Activated CD4-positive, CD25-positive, alpha-beta regulatory T cell treated with anti-CD3 and anti-CD28 coated beads, Interleukin-2, amount 50 U/mL, for 72 hours (primary cell): ENCODE data around the gene FAM53B.
"Not testable (repeated sequence)": the region's sequence is repeated elsewhere in the genome, so short reads cannot be mapped to it uniquely, and the experiment has no call there.

Source experiments
- DNase-seq: peaks from one replicate; pipeline ENCODE4 v3.0.0; 2021

The FAM53B gene

DNA sequence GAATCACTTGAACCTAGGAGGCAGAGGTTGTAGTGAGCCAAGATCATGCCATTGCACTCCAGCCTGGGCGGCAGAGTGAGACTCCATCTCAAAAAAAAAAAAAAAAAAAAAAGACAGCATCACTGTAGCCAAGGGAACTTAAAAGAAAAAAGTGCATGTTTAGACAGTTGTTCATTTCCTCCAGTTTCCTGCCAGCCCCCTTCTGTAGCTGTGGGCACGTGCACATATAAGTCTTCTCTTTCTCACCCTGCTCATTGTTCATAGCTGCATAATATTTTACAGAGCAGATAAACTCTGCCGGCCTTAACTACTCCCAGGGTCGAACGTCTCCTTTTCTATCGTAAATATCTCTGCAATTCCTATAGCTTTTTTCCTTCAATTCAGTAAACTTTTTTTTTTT, 149.9 kb downstream of the FAM53B start:
- DNase-seq, result no peak

GRCh38 chr10:124593431-124593985, 150.7 kb downstream of the FAM53B start:
- DNase-seq, result no peak

DNA sequence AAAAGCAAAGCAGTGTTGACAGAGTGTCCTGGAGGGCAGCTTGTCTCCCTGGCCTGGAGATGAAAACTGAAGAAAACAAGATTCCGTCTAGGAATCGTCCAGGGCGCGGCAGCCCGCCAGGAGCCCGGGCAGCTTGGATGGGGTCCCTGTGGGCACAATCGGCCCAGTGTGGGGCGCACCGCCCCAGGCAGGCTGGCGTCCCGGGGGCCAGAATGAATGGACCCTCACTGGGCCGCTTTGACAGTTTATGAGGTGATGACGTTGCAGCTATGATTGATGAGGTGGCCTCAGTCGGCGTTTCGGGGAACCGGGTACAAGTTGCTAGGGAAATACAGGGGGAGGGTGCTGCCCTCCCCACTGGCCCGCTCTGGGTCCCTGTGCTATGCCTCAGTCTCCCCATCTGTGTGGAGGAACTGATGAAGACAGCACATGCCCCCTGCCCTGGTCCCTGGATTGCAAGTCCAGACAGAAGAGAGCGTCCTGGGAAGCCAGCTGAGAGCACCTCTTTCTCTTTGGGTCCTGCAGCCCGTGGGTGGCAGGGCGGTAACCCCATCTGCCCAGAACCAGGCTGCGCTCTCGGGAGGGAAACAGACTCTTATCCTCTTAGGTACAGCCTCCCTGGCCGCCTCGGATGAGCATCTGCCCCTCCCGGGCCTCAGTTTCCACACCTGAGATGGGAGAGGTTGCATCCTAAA, 151.3 kb downstream of the FAM53B start:
- DNase-seq, result no peak

- no peak for DNase-seq
Observed at GRCh38 chr10:124592101-124592500, 152.1 kb downstream of the FAM53B start.

- no peak for DNase-seq
Observed at GRCh38 chr10:124591123-124591495, 153.1 kb downstream of the FAM53B start.

GRCh38 chr10:124590216-124591122, 153.7 kb downstream of the FAM53B start:
- DNase-seq, result no peak

DNA sequence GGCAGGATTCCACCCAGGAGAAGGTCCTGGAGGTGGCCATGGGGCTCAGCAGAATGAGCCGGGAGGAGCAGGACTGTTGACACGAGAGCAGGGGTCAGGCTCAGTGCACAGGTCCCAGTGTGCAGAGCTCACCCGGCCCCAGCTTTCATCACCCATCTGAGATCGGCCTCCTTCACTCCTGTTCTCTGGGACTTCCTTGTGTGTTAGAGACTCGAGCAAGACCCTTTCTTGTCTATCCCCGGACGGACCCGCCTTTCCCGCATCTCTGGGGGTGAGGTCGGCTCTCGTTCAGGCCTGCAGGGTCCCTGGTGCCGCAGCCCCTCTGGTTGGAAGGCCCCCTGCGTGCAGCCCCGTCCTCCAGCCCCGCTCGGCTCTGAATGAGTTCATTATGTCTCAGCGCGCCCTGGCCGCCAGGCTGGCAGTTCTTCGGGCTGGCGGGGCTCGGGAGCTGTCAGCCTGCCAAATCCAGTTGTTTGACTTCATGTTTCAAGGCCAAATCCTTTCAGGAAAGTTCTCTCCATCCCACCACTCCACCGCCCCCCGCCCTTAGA, 154.6 kb downstream of the FAM53B start:
- no peak for DNase-seq

- no peak for DNase-seq
Observed at GRCh38 chr10:124588736-124589490, 155.3 kb downstream of the FAM53B start.

DNA sequence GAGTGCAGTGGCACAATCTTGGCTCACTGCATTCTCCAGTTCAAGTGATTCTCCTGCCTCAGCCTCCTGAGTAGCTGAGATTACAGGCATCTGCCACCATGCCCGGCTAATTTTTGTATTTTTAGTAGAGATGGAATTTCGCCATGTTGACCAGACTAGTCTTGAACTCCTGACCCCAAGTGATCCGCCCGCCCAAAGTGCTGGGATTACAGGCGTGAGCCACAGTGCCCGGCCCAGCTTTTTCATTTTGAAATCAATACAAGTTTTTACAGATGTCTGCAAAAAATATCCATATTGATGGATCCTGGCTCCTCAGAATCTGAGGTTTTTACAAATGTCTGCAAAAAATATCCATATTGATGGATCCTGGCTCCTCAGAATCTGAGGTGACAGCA, 155.8 kb downstream of the FAM53B start:
- not testable (repeated sequence) for DNase-seq

- no peak for DNase-seq
Observed at GRCh38 chr10:124587811-124588211, 156.4 kb downstream of the FAM53B start.

- no peak for DNase-seq
Observed at GRCh38 chr10:124586142-124586541, 158.0 kb downstream of the FAM53B start.

DNA sequence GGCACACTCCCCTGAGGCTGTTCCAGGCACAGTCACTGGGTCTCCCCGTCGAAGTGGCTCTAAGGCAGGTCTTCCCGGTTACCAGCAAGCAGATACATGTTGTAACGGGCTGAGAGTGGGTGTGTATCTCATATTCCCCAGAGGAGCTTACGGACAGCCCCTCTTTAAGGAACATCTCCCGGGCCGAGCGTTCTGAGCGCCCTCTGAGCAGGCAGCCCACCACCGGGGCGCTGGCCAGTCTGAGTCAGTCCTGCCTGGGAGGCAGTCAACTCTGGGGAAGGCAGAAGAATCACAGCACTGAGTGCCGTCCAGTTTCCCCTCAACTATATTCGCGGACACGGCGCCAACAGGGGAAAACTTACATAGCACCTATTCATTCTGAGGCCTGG, 165.2 kb downstream of the FAM53B start:
- DNase-seq, result no peak

DNA sequence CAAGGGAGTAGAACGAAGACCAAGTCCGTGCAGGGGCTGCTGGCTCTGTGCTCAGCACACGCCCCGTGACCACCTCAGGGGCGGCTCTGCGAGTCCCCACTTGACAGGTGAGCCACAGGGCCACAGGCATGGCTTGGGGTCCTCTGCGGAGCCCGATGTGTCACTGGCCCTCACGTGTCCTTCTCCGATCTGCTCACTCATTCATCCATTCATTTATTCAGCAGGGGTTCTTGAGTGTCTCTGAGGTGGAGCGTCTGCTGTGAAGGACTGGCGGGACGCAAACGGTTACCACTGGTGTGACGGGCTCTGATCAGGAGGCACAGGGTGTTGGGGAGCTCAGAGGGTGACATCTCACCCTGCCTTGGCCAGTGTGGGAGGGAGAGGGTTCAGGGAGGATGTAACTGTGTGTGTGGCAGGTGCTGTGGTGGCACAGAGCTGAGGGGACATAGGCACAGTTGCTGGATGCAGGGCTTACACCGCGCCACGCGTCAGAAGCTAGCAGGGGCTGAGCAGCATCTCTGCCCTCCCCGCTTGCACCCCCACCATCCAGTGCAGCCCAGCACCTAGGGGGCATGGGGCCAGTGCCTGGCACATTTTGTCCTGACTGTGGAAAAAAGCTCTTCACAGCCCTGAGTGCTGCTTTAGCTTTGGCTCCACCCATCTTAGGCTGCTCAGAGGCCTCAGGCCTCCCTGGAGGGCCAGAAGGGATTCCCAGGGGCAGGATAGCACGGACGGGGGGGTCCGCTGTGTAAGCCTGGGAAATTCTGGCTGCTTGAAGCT, 165.8 kb downstream of the FAM53B start:
- DNase-seq, result no peak

DNA sequence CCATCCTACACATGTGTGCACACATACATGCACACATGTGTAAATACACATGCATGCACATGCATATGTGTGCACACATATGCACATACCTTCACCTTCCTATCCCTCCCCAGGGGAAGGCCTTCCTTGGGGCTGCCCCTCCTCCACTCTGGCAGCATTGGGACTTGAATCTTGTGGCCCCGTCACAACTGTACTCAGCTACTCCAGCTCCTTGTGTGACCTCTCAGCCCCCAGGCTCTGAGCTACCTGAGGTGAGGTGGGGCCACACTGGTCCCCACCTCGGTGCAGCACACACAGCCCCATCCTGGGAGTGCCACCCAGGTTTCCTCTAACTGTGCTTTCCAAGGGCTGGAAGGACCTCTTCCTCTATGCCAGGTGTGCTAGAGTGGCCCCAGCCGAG, 166.5 kb downstream of the FAM53B start:
- DNase-seq, result no peak

DNA sequence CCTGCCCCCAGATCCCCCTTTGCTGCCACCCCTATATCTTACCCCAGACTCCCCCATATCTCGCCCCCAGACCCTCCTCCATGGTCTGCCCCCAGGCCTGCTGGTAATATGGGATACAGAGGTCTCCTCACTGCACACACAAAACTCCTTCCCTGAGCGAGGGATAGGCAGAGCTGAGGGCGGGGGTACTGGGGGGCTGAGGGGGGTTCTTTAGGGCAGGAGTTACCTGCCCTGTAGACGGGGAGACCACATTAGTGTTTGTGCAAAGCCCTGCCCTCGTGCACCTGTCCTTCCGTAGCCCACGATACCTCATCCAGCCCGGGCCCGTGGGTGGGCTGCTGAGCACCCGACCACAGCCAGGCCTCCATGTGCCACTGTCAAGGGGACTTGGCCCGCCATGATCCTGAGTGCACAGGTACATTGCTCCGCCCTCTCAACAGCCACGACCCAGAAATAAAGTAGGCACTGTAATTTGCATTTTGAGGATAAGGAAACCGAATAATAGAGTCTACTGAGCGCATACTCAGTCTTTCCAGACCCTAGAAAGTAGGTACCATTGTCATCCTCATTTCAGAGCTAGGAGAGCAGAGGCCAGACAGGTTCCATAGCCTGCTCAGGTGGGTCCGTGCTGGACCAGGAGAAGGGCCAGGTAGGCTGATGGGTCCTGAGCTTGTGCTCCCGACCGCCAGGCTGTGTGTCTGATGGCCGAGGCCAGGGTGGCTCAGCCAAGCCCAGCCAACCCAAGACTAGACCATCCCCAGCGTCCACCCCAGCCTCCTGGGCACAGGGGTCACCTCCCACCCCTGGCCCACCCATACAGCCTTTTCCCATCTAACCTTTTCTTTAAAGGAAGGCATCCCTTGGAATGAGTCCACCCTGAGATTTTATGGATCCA, 167.4 kb downstream of the FAM53B start:
- DNase-seq, result no peak

DNA sequence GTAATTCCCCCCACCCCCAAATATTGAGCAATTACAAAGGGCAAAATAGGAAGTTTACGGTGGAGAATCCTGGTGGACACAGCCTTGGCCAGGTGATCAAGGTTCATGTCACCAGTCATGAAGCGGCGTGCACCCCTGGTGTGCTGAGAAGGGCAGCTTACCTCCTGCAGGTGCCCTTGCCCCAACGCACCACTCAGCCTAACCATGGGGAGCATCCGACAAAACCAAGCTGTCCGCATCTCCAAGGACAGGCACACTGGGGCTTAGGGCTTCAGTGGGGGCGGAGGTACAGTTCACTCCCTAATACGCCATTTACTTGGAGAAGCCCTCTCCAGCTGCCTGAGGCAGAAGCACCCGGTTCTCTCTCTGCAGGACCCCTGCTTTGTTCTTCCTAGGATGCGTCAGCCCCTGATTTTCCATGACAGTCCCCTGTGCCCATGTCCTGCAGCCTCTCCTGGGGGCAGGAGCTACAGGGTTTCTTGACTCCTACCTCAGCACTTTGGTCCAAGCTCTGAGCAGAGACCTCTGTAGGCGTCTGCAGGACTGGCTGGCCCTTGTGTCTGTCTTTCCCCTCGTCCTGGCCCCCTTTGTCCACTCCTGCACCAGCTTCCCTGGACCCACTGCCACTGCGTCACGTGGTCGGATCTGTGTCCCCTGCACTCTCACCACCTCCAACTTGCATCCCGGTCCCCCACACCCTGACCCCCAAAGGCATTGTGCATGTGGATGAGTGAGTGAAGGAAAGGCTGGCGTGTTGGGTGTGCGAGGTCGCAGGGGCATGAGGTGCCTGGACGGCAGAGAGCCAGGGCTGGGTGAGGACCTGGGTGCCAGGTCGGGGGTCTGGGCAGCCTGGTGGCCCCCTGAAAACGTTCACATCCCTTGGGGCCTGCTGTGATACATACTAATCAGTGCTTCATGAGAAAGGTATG, 168.8 kb downstream of the FAM53B start:
- DNase-seq, result no peak

- no peak for DNase-seq
Observed at GRCh38 chr10:124574456-124575070, 169.6 kb downstream of the FAM53B start.

DNA sequence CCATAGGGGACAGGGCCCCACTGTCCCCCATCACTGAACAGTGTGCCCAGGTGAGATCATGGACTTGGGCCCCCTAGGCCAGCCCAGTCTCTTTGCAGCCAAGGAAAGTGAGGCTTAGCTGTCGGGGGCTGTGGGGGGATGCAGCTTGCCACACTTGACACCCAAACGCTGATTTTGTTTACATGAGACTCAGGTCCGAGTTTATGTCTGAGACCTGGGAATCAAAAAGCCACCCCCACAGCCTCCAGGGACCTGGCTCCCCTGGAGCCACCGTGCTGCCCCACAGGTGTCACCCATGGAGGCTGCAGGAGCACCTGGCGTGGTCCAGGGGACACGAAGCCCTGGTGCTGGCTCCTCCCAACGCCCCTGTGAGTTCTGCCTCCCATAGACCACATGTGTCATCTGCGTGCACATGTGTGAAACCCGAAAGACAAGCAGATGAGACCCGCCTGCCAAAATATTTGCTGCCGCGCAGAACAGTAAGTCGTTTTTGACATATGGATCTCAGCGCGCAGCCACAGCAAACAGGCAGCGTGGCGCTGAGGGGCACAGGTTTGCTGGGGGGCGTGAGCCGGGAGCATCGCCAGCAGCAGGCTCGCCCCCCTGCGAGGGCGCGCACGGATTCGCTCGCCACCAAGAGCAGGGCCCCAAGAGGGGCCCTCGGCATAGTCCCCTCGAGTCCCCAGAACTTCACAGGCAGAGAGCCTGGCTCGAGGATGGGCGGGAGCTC, 170.3 kb downstream of the FAM53B start:
- no peak for DNase-seq

DNA sequence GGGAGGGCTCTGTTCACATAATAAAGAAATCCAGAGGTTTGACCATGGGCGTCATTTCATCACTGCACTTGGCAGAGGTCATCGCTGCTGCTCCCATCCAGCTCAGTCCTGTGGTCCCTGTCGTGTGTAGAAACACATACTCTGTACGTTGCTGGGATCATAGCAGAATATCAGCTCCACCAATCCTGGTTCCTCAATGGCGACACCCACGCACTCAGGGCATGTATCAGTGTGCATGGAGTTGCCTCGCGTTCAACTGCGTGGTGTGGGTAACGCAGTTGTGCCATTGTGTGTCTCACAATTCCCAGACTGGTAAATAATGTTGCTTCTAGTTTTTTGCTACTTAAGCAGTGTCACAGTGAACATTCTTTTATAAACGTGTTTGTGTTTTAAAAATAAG, 171.4 kb downstream of the FAM53B start:
- no peak for DNase-seq
